Kidney (tissue), 14 donors: ENCODE measurements around the gene MEGF9. TPM values are rescaled to one million over a fixed set of nuclear protein-coding genes. Genes with fewer than 3 reads are reported as not detected.

Experiments
- DNase-seq, 5 donors: peaks; one replicate each; pipeline ENCODE4 v3.0.0-alpha.2; 2013 to 2020
- FAIRE-seq: peaks from 2 replicates; lab custom pipeline; 2012; peaks lifted over from hg19 to GRCh38; lab: Jason Lieb, UNC
- H3K27ac ChIP-seq, 2 donors: one replicate each; pipeline ENCODE4 v1.7.0; 2013; ENCODE audit warnings: low read depth in 2 of 2, low read length in 2 of 2, inconsistent platforms in 1 of 2
- H3K27me3 ChIP-seq: one replicate; pipeline ENCODE4 v1.7.1; 2013; ENCODE audit warnings: low read length, inconsistent platforms; ENCODE audit not compliant: control insufficient read depth, insufficient read depth
- H3K36me3 ChIP-seq, 3 donors: one replicate each; pipeline versions ENCODE4 v1.7.0 to v1.7.1; 2013; ENCODE audit warnings: low read length in 3 of 3, control low read depth in 1 of 3, inconsistent platforms in 1 of 3; ENCODE audit not compliant: insufficient read depth in 3 of 3, control insufficient read depth in 2 of 3
- H3K4me1 ChIP-seq, 3 donors: one replicate each; pipeline versions ENCODE4 v1.7.0 to v1.7.1; 2013; ENCODE audit warnings: low read length in 3 of 3, inconsistent platforms in 1 of 3, low read depth in 1 of 3; ENCODE audit not compliant: control insufficient read depth in 2 of 3, insufficient read depth in 2 of 3
- H3K4me3 ChIP-seq, 3 donors: one replicate each; pipeline versions ENCODE4 v1.7.0 to v1.8.1; 2013; ENCODE audit warnings: low read length in 3 of 3, control low read depth in 1 of 3, inconsistent platforms in 1 of 3
- H3K9ac ChIP-seq, 3 donors: one replicate each; pipeline versions ENCODE4 v1.7.0 to v1.7.1; 2013; ENCODE audit warnings: low read length in 3 of 3, control low read depth in 1 of 3, inconsistent platforms in 1 of 3
- H3K9me3 ChIP-seq, 3 donors: one replicate each; pipeline versions ENCODE4 v1.7.0 to v1.7.1; 2013; ENCODE audit warnings: low read length in 3 of 3, control low read depth in 1 of 3, inconsistent platforms in 1 of 3; ENCODE audit not compliant: control insufficient read depth in 2 of 3, insufficient read depth in 1 of 3
- CTCF ChIP-seq: IDR thresholded peaks from 3 replicates; pipeline ENCODE4 v1.5.1; 2012; ENCODE audit warnings: mild to moderate bottlenecking, moderate library complexity, borderline replicate concordance; ENCODE audit not compliant: insufficient read depth; ENCODE audit errors: extremely low read depth
- intact Hi-C: fragments of 100-400 bp; cut with DNase I; formaldehyde crosslinking; loops from one replicate; pipeline ENCODE4 v1.11.1; 2022
- polyA plus RNA-seq: library from polyadenylated mRNA; stranded (reverse); fragments of 350-450 nt; fragmentation: Illumina TruSeq; extraction: RNeasy Lipid Tissue Mini Kit (QIAGEN cat#74804); gene quantifications from one replicate; pipeline ENCODE4 v1.2.3, GENCODE V29; 2014; ENCODE audit warnings: low read depth, low replicate concordance; ENCODE audit not compliant: insufficient read depth
- total RNA-seq: library from RNA; stranded (reverse); fragmentation: NEBNext Ultra II Directional; extraction: Animal tissue kit (Norgen Biotek cat#: 25700); gene quantifications from one replicate; pipeline ENCODE4 v1.2.1, GENCODE V29; 2021
- donor health status: control.
- donor health status: control.
- donor health status: control.
- donor health status: control.
- donor health status: control.
- donor health status: DM: yes; HTN: yes; CAD: no.
- donor health status: Normal renal cell carcinoma (clear cell type).

The MEGF9 gene
- total and polyA plus RNA-seq, 2 donors from 2014 or later = 12.4 to 20.4 TPM

- H3K27me3 ChIP-seq = no peaks in the 10 kb centered on the region
- H3K27ac ChIP-seq = no peak overlapping the region
- H3K9ac ChIP-seq = no peak overlapping the region
- no peak for TF ChIP-seq CTCF
- DNase-seq (no peak), FAIRE-seq (no peak)
- H3K4me3 ChIP-seq = no peak overlapping the region
- intact Hi-C loops = no loop called here
- H3K9me3 ChIP-seq = no peaks in the 10 kb centered on the region
- peaks cover 12 to 35% (median 29%) of the 10 kb centered on the region in 3 donors for H3K36me3 ChIP-seq
- H3K4me1 ChIP-seq = peaks cover 0 to 2% (median 0%) of the 10 kb centered on the region in 3 donors
Measured at GRCh38 chr9:120570296-120570695, 144.0 kb downstream of the MEGF9 start.

DNA sequence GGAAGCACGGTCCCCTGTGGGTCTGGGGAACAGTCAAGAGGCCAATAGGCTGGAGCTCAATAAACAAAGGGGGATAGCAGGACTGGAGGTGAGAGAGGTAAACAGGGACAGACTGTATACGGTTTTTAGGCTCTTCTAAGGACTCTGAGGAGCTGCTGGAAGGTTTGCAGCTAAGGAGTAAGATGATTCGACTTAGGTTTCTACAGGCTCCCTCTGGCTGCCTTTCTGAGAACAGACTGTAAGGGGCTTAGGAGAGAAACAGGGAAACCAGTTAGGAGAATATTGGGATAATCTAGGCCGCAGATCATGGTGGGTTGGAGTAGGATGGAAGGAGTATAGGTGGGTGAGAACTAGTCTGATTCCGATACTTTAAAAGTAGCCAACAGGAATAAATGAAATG lies 144.7 kb downstream of the MEGF9 start:
- Histone ChIP-seq H3K27me3 (no peaks in the 10 kb centered on the region), H3K36me3 (peaks cover 12 to 35% (median 29%) of the 10 kb centered on the region in 3 donors), H3K4me1 (peaks cover 0 to 2% (median 0%) of the 10 kb centered on the region in 3 donors), H3K9ac (no peak overlapping the region), H3K9me3 (no peaks in the 10 kb centered on the region), H3K4me3 (no peak overlapping the region), H3K27ac (no peak overlapping the region)
- FAIRE-seq (no peak), DNase-seq (no peak)
- intact Hi-C loops = no loop called here
- TF ChIP-seq CTCF = no peak

- FAIRE-seq = no peak
Measured at GRCh38 chr9:120568816-120569215, 145.5 kb downstream of the MEGF9 start.

More at GRCh38 chr9:120568816-120569215, 145.5 kb downstream of the MEGF9 start:
- Histone ChIP-seq H3K27me3 (no peaks in the 10 kb centered on the region), H3K4me1 (peaks cover 0 to 1% (median 0%) of the 10 kb centered on the region in 3 donors), H3K9me3 (no peaks in the 10 kb centered on the region), H3K27ac (no peak overlapping the region), H3K4me3 (no peak overlapping the region), H3K36me3 (peaks cover 12 to 35% (median 31%) of the 10 kb centered on the region in 3 donors), H3K9ac (no peak overlapping the region)
- TF ChIP-seq CTCF = no peak
- intact Hi-C loops = no loop called here
- DNase-seq = no peak
